GOT3 (cell line): ENCODE measurements around the gene PDE4B.

Experiments used
- DNase-seq: peaks from one replicate; lab custom pipeline; 2025; ENCODE audit warnings: mixed read lengths; lab: John Stamatoyannopoulos, UW

Gene PDE4B

DNA sequence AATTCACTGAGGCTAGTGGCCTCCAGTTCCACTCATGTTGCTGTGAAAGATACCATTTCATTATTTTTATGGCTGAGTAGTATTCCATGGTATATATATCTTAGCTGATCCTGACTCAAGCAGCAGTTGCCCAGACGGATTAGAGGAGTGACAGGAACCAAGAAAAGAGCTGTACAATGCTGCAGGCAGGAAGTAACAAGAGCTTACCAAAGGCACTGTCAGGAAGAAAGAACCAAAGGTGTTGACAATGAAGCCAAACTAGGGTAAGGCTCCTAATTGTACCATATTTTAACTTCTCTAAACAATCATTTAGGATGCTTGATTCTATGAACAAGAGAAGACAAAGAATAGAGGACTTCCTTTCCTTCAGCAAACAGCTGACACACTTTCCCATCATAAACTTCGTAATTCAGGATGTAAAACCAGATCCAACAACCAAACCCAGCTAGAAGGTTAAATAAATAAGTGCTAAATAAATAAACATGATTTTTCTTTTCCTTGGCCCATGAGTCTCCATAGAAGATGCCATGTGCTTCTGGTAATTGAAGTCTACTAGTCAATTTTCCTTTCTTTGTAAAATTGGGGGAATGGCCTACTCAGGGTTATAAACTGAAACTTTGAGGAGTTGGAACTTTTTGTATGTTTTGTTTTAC lies 493.0 kb downstream of the PDE4B start:
- no peak for DNase-seq

DNA sequence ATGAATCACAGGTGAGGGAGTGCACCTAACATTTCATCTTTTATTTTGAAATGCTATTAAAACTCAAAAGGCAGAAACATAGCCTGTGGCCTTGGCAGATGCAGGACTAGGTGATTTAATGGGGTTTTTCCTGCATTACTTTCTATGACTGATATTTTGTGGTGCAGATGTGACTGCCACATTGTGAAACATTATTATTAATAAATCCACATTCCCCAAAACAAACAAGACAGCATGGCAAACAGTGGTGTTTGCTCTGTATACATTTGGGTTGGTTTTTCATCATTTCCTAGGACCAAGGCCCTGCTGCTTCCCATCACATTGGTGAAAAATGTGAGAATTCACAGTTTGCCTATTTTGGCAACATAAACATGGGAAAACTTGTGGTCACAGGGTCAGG lies 493.6 kb downstream of the PDE4B start:
- no peak for DNase-seq

DNA sequence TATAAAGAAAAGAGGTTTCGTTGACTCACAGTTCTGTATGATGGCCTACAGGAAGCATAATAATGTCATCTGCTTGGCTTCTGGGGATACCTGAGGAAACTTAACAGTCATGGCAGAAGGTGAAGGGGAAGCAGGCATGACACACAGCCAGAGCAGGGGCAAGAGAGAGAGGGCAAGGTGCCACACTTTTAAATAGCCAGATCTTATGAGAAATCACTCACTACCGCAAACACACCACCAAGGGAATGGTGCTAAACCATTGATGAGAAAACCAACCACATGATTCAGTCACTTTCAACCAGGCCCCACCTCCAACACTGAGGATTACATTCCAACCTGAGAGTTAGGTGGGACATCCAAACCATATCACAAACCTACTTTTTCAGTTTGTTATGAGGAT lies 495.4 kb downstream of the PDE4B start:
- DNase-seq = no peak

DNA sequence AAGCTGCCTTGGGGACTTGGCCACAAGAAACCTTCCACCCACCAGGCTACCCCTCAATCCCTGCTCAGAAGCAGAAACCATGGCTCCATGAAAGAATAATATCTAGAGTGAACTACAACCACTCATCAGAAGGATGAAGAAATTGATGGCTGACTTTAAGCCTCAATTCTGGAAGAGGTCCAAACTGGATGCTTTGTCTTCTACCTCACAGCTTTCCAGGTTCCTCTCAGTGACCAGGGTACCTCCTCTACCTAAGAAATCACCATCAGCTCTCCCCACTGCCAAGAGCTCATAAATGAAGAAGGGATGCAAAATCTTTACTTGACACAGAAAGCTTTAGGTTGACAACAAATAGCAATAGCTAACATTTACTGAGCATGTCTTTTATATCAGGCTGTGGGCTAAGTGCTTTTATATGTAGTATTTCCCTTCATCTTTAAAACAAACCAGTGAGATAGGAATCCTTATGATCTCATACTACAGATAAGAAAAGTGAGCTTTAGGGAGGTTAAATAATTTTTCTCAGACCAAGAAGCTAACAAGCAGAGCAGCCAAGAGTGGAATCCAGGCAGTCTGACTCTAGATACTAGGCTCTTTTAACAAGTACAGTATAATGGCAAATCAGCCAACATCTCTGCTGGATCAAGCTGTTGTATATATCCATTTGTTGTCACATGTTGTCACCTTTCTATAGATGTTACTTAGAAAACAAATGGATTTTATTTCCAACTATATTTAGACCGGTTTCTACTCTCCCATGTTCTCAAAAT lies 498.3 kb downstream of the PDE4B start:
- no peak for DNase-seq

DNA sequence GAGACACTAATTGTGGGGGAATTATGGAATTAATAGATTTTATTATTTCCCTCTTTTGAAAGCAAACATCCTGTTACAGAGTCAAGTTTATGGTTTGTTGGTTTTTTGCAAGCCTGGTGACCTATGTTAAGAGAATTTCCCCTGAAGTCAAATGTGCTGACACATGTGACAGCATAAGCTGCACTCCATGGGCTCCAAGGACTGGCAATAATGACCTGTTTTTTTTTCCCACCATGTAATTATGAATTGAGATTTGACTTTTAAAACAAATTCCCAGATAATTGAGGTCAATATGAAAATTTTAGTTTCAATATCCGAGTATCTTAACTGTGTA lies 498.8 kb downstream of the PDE4B start:
- no peak for DNase-seq

DNA sequence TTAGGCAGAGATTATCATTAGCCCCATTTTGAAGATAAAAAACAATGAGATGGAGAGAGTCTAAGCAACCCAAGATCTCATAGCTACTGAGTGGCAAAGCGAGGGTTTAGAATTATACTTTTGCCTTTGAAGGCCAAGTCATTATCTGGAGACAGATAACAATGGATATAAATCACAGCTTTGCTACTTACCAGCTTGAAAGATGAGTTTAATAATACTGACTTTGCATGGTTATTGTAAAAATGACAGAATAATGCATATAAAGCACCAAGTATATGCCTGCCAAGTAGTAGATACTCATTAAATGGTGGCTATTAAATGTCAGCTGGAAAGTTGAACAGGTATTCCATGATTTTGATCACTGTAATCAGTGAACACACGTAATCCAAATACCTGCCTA lies 499.6 kb downstream of the PDE4B start:
- DNase-seq = no peak

DNA sequence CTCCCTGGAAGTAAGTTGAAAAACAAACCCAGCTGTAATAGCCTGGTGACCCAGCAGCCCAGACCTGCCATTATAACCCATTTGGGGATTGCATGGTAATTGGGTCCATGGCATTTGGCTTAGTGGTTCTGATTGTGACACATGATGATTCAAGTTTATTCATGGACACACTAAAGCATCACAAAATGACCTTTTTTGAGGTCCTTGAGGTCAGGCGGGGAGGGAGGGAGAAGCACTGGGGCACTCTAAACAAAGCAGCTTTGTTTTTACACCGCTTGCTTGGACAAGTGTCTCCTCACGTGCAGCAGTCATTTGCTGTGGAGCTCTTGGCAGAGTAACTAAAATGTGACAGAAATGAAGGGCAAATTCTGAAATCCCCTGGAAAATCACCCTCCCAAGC lies 500.2 kb downstream of the PDE4B start:
- no peak for DNase-seq

DNA sequence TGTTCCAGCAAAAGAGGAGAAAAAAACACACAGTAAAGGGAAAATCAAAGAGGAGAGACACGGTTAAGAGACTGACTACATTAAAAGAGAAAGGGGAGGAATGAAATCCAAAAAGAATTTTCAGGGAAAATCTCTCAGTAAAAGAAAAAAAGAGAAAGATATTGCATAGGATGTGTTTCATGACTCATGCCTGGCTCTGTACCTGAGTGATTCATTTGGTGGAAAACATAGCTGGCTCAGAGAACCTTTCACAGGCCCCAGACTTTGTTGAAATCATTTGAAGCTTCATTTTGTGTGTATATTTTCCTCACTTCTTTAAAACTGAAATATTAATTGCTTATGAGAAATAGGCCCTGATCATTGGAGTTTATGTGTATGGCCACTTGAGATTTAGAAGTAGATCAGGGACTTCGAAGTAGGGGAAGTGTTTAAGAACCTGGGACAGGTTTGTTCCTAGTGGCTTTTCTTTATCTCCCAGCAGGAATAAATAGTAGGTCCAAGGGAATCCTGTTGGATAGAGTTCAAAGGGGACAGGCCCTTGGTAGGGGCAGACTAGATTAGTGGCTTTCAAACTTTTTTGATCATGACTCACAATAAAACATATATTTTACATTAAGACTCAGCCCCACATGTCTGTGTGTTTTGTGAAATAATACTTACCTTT lies 502.1 kb downstream of the PDE4B start:
- no peak for DNase-seq

DNA sequence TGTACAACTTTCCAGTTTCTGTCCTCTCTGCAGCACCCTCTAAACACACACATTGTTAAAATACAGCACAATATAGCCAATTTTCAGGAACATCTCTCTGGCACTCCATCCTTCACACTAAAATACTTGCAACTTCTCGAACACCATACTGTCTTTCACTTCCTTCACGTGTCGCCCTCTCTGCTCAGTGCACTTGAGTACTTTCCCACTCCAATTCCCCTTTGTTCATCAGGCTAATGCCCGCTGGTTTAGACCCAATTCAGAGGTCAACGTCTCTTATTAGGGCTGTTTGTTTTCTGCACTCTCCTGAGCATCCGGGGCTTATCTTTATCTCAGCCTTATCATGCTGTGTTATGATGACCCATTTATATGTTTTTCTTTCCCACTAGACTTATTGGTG lies 503.1 kb downstream of the PDE4B start:
- no peak for DNase-seq

DNA sequence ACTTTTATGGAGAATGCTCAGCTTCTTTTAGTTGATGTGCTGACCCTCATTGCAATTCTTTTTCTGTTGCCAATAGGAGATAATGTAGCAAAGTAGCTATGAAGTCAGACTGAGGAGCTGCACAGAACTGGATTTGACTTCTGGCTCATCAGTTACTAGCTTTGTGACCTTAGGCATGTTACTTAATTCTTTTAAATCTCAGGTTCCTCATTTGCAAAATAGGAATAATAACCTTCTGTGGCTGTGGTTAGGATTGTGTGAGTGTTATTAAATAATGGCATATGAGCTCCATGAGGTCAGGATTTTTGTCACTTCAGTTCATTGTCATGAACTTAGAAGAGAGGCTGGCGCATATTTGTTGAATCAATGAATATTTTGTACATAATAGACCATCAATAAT lies 503.7 kb downstream of the PDE4B start:
- DNase-seq = no peak

DNA sequence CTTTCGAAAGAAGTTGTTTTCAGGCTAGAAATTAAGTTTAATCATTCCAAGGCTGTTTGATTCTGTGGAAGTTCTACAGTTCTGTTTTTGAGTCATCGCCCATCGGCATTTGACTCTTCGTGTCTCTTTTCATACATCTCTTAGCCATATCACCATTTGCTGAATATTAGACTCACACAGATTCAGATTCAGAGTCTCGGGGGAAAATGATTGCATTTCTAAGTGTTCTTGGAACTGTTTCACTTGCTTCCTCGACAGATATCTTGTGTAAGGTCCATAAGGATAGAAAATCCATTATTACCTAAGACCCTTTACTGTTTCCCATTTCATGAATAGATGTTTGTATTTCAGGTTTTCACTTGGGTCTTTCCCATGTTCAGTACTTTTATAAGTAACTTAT lies 504.3 kb downstream of the PDE4B start:
- DNase-seq = no peak

DNA sequence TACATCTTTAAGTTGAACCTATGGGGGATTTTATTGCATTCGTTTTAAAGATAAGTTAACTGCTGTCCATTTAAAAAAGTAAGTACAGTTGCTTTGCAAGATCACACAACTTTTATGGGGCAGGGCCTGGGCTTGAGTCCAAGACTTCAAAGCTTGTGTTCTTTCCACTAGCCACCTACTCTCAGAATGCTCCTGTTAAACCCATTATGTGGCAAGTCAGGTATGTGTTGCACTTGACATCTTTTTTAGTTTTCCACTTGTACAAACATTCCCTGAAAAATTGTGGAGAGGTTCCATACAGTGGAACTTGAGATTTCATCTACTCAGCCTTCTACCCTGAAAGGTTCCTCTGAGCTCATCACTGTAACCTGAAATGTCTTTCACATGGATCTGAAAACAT lies 505.8 kb downstream of the PDE4B start:
- DNase-seq = no peak

DNA sequence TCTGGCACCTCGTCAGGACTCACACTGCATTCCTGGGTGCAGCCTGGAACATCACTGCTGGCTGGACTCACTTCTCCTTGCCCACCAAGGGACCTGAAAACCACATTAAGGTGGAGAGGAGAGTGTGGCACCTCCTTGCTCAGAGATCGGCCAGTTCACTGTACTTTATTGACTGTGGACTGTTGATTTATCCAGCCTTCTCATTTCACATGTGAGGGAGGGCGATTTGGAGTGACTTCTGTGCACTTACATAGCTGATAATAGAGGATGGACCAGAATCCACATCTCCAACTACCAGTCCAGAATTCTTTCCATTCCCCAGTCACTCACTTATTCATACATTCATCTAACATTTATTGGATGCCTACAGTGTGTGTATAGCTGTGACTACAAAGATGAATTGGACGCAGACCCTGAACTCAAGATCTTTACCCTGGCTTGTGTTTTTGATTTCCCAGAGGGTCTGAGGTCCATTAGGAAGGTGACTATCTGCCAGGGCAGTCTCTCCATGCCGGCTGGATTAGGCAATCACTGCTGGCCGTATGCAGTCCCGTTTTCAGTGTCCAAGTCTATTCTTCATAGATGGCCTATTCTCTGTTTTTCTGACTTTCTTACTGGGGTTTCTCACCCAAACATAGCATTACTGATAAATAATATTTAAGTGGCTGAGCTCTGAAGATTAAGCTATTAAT lies 507.7 kb downstream of the PDE4B start:
- DNase-seq = no peak

DNA sequence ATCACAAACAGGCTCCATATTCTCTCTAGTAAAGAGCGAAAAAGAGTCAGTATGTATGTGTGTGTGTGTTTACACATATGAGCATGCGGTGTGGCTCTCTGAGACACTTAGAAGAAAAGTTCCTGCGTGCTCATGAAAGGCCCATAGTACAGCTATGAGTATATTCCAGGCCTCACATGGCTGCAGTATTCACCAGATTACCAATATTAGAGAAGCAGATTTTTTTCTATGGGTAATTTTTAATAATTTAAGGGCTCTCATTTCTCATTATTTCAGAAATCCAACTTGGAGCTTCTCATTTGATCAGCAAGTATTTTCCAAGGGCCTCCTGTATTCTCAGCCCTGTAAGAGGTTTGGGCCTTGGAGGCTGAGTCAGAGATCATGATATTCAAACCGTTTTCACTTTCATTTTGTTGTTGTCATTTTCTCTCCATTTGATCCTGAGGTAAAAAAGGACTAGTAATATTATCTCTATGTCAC lies 508.3 kb downstream of the PDE4B start:
- DNase-seq = no peak

DNA sequence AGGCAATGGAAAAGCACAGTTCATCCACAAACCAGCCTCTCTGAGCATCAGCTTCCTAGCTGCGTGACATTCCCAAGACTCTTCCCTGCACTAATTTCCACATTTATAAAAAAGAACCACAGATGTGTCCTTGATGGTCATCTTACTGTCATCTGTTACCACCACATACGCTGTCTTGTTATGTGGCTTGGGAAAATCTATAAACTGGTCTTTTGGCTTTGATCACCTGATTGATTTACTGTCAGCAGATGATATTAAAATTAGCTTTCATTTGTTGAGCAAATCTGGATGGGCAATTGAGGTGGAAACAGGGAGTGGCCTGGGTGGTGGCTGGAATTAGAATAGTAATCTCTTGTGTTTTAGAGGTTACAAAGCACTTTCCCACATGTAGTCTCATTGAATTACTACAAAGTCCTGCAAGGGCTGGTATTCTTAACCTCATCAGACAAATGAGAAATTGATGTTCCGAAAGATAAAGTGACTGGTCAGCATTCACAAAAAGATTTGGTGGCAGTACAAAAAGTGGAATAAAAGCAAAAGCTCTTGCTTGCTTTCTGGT lies 509.6 kb downstream of the PDE4B start:
- DNase-seq = no peak

DNA sequence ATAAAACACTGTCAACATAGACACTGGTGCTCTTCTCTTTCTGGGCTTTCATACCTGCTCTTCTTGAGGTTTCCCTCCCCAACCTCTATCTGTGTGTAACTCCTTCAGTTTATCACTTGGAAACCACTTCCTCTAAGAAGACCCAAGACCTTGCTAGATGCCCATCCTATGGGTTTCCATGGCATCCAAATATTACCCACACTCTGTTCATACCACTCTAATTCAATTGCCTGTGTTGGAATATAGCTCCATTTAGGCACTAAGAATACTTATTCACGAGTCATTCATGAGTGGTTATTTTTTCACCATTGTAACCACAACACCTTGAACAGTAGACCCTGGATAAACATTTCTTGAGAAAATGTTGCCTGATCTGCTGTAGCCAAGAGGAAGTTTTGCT lies 510.1 kb downstream of the PDE4B start:
- no peak for DNase-seq

DNA sequence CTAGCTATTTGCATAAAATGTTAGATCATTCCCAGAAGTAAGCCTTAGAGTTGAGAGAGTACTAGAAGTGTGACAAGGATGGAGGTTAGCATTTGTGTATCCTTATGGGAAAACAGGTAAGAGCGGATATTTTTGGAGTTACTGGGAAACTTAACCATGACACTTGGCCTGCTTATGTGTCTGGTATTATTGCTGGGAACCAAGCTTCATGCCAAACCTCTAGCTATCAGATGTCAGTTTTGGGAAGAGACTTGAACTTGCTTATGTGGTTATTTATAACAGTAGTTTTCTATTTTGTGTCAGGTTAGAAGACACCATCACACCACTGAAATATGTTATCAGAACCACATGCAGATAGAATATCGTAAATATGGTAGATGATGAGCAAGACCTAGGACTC lies 511.0 kb downstream of the PDE4B start:
- DNase-seq = no peak

DNA sequence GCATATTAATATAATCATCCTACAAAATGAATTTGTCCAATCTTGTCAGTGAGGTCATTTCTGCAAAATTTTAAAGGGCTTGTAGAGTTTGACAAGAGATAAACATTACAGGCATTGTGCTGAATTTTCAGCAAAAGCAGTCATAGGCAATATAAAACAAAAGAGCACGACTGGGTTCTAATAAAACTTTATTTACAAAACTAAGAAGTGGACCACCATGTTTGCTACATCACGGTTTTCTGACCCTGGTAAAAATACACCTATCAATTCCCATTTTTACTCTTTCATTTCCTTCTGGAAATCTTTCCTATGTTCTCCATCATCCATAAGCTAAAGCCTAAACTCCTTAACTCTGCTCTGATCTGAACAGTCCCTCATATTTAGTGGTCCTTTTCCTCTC lies 511.4 kb downstream of the PDE4B start:
- no peak for DNase-seq

DNA sequence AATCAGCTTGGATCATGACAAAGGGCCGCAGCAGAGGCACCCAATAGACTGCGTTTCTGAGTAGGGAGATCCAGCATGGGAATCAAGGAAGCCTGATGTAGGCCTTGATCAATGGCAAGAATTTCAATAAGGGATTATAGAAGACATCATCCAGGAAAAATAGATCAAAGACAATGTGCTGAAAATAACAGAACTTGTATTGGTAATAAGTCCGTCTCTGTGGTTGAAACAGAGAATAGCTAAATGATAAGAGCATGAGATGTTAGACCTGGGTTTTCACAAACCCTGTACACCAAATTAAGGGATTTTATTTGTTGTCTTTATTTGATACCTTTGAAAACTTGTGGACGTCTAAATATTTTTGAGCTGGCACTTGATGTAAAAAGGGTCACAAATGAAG lies 513.2 kb downstream of the PDE4B start:
- no peak for DNase-seq

DNA sequence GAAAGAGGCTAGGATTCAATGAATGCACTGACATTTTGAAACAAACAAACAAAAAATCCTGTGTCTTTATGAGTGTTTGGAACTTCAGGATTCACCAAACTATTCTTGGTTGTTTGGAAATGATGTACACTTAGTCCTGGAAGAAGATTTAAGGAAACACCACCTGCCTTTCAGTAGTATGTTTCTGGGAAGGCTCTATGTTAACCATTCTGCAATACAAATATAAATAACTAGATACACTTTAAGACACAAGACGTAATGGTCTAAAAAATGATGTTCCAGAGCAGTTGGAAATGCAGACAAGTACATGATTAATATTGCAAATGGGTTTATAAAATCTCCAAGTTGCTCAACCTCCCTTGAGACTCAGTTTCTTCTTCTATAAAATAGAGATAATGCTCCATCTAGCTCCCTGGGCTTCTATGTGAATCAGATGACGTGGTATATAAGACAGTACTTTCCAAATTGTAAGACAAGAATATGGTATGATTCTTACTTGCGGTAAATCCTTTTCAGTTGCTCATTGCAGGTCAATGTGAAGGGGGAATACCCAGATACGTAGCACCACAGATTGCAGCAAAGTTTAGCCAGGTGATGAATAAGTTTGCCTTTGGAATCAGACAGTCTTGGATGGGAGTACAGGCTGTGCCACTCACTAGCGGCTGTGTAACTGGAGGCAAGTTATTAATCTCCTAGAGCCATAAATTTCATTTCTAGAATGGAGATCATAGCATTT lies 516.5 kb downstream of the PDE4B start:
- DNase-seq = no peak

DNA sequence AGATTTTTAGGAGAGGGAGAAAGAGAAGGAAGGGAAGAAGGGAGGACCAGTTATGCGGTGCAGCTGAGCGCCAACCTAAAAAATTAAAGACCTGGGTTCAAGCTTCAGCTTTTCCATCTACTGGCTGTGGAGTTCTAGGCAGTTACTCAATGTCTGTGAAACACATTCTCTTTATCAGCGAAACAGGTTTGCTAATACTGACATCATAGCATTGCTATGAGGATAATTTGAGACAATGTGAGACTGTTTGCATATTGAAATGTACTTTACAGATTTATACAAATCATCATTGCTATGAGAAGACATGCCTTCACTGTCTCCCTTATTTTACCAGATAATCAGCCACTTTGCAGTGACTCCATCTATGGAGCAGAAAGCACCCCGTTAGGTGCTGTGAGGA lies 518.4 kb downstream of the PDE4B start:
- DNase-seq = no peak

DNA sequence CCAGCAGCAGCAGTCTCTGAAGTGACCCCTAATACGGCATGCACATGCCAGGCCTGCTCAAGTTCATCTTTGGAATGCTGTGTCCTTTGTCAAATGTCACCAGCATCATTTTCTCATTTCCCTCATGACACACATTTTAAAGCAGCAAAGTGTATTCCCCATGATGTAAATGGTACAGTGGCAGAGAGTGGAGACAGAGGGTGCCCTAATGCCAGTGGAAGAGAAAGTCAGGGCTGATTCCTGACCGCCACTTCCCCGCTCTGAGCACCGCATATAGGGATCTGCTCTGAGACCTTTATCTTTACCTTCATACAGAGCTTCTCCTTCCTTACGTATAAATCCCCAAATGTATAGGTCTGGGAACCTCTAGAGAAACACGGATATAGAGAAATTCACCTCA lies 518.9 kb downstream of the PDE4B start:
- DNase-seq = no peak
